ENCODE results near the gene PLXND1.

The PLXND1 gene

GRCh38 chr3:129632056-129632455 is 25.6 kb upstream of the PLXND1 start:
- no peak for FAIRE-seq
- no peak for DNase-seq (ENCODE audit: extremely low spot score, insufficient read length, low read depth)

DNA sequence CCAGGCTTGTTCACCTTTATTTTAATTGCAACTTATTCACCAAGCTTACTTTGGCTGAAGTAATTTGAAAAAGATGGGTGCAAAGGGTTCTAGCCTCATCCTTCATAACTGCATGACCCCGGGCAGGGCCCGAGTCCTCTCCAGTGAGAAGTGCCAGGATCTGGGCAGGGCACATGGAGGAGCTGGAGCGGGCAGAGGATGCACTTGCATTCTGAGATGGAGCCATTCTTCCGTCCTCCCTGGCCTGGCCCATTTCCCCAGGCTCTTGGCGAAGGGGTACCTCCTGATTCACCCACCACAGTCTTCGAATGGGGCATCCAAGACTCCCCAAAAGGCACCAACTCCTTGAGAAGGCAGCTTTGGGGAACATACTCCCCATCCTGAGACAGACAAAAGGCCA is 22.5 kb upstream of the PLXND1 start:
- no peak for DNase-seq (ENCODE audit: extremely low spot score, insufficient read length, low read depth)
- no peak for FAIRE-seq

- FAIRE-seq = no peak
- DNase-seq (ENCODE audit: extremely low spot score, insufficient read length, low read depth) = no peak
Observed at GRCh38 chr3:129628169-129628522, 21.7 kb upstream of the PLXND1 start.

- DNase-seq (ENCODE audit: extremely low spot score, insufficient read length, low read depth) = peak; percentile 64
- FAIRE-seq = peak; percentile 78
Observed at GRCh38 chr3:129627350-129628168, 21.1 kb upstream of the PLXND1 start.

GRCh38 chr3:129626744-129627349 is 20.4 kb upstream of the PLXND1 start:
- peak; percentile 89 for DNase-seq (ENCODE audit: extremely low spot score, insufficient read length, low read depth)

GRCh38 chr3:129625072-129625874 is 18.8 kb upstream of the PLXND1 start:
- no peak for FAIRE-seq
- DNase-seq (ENCODE audit: extremely low spot score, insufficient read length, low read depth) = no peak

More at GRCh38 chr3:129626744-129627349, 20.4 kb upstream of the PLXND1 start:
- peak; percentile 65 for FAIRE-seq

DNA sequence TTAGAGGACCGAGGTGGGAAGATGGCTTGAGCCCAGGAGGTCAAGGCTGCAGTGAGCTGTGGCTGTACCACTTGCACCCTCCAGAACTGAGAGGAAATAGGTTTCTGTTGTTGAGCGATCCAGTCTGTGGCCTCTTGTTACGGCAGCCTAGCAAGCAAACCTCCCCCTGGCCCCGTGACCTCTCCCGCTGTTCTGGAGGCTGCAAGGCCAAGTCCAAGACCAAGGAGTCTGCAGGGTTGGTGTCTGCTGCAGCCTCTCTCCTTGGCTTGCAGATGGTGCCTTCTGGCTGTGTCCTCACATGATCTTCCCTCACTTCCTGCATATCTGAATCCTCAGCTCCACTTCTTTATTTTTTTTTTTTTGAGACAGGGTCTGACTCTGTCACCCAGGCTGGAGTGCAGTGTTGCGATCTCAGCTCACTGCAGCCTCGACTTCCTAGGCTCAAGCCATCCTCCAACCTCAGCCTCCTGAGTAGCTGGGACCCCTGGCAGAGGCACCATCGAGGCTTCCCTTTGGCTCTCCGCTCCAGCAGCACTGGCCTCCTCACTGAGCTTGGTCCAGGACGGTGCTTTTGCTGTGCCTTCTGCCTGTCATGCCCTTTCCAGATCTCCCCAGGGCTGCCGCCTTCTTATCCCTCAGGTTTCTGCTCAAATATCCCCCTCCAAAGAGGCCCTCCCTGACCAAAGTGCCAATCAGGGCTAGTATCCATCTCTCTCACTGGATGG is 18.0 kb upstream of the PLXND1 start:
- DNase-seq (ENCODE audit: extremely low spot score, insufficient read length, low read depth) (no peak), FAIRE-seq (no peak)

DNA sequence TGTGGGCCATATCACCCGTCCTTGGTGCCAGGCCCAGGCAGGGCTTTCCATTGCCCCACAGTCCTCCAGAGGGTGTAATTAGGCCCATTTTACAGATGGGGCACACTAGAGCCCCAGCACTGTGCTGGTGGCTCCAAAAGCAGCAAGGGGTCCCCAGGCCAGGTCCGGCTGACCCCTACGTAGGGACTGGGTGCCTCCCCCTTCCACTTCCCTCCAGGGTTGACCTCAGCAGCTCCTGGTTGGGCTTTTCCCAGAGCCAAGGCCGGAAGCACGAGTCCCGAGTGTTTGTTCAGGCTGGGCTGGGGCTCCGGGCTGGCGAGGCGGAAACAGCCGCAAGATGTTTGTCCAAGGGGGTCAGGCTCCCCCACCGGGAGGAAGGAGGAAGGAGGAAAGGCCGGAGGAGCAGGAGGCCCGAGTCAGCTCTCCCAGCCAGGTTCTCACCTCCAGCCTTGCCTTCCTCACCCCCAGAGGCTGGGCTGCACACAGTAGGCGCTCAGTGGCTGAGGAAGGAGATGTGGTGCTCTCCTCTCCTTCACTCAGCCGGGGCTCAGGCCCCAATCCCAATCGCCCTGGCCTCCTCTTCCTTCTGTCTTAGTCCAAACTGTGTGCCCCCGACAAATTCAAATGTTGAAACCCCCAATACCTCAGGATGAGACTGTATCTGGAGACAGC is 17.1 kb upstream of the PLXND1 start:
- no peak for FAIRE-seq
- no peak for DNase-seq (ENCODE audit: extremely low spot score, insufficient read length, low read depth)

DNA sequence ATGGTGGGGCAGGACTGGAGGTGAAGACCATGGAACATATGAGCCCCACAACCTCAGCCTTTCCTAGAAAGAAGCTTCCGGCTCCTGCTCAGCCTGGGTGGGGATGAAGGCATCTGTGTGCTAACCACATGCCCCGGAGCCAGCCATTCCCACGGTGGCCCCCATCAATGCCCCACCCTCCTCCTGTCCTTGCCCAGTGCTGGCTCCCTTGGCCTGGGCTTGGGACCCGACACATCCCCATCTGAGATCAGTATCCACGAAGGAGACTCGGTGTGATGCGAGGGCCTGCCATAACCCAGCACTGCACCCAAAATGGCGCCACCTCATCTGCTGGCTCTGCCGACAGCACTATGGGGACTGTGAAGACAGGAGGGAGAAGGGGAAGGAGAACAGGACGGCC is 16.5 kb upstream of the PLXND1 start:
- FAIRE-seq (no peak), DNase-seq (ENCODE audit: extremely low spot score, insufficient read length, low read depth) (no peak)

GRCh38 chr3:129622226-129622874 is 15.9 kb upstream of the PLXND1 start:
- FAIRE-seq = no peak

DNA sequence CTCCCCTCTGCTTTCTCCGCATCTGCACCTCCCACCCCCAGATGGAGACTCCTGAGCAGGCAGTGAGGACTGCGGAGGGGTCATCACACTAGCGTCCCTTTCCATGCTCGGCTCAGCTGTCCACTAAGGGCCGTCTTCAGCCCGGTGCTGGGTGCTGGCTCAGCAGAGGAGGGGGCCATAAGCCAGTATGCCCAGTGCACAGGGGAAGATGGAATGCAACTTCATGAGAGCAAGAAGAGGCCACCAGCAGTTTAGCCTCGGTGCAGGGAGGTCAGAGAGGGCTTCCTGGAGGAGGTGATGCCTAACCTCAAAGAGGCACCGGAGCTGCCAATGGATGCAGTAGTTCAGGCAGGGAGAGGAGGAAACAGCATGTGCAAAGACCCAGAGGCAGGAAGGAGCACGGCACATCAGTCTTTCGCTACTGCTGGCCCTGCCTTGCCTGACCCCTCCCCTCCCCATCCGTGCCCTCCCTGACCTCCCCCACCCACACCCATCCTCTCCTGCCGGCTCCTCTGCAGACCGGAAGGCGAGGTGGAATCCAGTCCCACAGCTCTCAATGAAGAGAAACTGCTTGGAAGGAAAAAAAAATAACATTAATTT is 15.2 kb upstream of the PLXND1 start:
- DNase-seq (ENCODE audit: extremely low spot score, insufficient read length, low read depth) (no peak), FAIRE-seq (no peak)

More at GRCh38 chr3:129622226-129622874, 15.9 kb upstream of the PLXND1 start:
- no peak for DNase-seq (ENCODE audit: extremely low spot score, insufficient read length, low read depth)

- no peak for FAIRE-seq
- DNase-seq (ENCODE audit: extremely low spot score, insufficient read length, low read depth) = no peak
Observed at GRCh38 chr3:129620828-129621559, 14.5 kb upstream of the PLXND1 start.

GRCh38 chr3:129619726-129620162 is 13.3 kb upstream of the PLXND1 start:
- FAIRE-seq (no peak), DNase-seq (ENCODE audit: extremely low spot score, insufficient read length, low read depth) (no peak)

DNA sequence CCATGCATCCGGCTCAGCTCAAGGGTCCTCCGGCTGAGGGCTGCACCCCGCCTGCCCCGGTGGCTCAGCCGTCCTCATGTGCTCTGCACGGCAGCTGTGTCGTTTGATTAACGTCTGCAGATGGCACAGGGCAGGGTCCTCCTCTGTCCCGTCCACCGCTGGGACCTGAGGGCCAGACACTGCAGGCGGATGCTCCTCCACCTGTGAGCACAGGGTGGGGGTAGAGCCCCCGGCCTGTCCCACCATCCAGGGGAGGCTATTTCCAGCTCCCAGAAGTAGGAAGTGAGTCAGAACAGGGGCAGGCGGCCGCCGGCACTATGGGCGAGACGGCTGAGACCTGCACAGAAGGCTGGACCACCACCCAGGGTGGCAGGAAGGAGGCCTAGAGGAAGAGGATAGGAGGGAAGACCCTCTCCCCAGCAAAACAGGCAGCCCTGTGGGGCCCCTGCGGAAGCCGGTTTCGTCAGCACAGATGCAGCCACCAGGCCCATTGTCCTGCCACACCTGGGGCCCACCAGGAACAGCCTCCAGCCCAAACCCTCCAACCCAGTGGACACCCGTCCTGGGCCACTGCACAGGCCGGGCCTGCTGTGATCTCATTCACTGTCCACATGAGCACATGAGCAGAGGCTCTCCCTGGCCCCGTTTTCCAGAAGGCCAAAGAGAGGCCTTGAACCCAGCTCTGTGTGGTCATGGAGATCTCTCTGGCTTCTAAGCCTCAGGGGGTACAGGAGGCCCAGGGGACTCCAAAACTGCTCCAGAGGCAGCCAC is 12.6 kb upstream of the PLXND1 start:
- DNase-seq (ENCODE audit: extremely low spot score, insufficient read length, low read depth) = no peak

DNA sequence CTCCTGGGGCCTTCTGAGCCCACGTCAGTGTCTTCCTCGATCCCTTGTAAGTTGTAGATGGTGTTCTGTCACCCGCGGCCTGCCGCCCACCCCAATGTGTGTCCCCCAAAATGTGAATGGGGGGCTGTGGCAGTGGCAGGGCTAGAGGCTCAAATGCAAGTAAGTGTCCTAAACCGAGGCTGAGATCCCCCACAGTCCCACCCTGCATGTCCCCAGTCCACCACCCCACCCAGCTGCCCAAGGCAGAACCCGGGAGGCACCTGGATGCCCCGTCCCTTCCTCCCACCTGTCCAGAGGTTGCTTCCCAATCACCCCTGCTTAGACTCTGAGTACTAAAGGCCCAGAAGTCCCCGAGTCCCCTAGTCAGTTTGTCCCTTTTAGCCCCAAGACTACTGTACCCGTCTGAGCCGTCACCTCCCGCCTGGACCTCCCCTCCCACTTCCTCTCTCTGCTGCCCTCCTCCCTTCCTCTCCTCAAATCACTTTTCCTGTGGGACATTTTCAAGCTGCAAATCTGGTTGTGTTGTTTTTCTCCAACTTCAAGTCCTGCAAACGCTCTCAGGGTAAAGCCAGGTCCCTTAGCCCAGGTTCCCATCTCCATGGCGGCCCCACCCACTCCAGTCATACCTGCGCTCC is 11.8 kb upstream of the PLXND1 start:
- DNase-seq (ENCODE audit: extremely low spot score, insufficient read length, low read depth) (no peak), FAIRE-seq (no peak)

More for the DNA sequence above, 12.6 kb upstream of the PLXND1 start:
- FAIRE-seq = no peak

GRCh38 chr3:129617381-129618185 is 11.1 kb upstream of the PLXND1 start:
- DNase-seq (ENCODE audit: extremely low spot score, insufficient read length, low read depth) (no peak), FAIRE-seq (no peak)
